ENCODE results near the gene HPS5.

Gene HPS5

DNA sequence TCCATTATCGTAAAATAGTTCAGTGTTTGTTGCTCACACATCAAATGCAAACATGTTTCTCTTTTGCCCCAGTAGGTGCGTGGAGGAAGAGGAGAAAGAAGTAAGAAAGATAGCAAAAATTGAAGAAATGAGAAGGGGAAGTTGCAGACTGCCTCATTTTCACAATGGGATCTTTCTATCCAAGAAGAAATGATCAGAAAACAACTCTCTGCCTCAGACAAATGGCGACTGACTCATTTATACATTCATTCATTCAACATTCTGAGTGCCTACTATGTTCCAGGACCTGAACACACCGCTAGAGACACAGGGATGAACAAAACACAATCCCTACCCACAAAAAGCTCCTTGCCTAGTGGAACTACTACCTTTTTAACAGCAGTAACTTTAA lies 367 bp downstream of the HPS5 start:
- DNase-seq (ENCODE audit: low read depth, low spot score), result no peak

DNA sequence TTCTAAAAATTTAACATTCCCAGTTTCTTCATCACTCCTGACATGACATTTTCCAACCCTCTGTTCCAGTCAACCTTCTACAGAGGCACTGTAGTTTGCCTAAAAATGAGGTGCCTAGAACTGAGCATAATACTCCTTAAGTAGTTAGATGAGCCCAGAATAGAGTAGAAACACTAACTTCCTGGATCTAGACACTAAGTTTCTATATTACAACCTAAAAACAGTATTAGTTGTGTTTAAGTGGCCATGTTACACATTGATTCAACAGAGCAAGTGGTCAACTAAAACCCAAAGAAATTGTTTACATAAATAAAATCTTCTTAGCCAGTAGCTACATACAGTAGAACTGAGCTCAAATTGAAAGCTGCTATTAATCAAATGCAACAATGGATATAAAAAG lies 1.3 kb downstream of the HPS5 start:
- DNase-seq (ENCODE audit: low read depth, low spot score), result no peak

DNA sequence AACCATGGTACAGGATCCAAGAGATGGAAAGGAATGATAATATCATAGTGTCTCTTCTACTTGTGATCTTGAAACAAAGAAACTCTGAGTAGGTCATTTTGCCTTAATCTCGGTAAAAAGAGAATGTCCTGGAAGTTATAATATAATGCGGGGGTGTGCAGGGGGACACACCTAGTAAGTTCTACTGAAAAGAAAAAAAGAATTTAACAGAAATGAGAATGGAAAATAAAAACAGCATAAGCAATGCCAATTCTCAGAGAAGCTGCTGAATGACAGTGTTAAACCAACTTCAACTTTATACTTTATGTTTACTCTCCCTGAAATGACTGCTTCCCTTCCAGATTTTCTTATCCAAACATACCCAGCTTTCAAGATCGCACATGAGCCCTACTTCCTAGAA lies 2.0 kb downstream of the HPS5 start:
- no peak for DNase-seq (ENCODE audit: low read depth, low spot score)

DNA sequence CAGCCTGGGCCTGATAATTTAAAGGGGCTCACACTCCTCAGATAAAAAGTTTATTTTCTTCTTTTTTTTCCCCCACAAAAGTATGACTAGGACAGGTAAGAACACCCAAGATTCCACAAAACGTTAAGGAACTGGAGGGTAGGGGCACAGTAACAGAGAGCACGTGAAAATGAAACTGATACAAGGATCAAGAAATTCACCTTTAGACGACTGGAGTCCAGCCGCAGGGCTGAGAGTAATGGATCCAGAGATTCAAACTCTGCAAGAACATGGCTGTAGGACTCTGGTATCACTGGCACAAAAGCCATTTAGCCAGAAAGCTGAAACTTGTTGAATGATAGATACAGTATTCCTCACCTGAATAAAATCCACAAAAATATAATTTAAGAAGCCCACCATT lies 4.4 kb downstream of the HPS5 start:
- no peak for DNase-seq (ENCODE audit: low read depth, low spot score)

DNA sequence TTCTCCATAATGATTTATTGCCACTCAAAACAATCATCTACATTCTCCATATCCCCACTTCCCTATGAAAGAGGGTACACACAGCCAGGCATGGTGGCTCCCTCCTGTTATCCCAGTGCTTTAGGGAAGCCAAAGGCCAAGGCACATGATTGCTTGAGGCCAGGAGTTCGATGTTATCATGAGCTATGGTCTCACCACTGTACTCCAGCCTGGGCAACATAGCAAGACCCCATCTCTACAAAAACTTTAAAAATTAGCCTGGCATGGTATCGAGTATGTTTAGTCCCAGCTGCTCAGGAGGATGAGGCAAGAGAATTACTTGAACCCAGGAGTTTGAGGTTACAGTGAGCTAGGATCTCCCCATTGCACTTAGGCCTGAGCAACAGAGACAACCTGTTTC lies 6.0 kb downstream of the HPS5 start:
- no peak for DNase-seq (ENCODE audit: low read depth, low spot score)

DNA sequence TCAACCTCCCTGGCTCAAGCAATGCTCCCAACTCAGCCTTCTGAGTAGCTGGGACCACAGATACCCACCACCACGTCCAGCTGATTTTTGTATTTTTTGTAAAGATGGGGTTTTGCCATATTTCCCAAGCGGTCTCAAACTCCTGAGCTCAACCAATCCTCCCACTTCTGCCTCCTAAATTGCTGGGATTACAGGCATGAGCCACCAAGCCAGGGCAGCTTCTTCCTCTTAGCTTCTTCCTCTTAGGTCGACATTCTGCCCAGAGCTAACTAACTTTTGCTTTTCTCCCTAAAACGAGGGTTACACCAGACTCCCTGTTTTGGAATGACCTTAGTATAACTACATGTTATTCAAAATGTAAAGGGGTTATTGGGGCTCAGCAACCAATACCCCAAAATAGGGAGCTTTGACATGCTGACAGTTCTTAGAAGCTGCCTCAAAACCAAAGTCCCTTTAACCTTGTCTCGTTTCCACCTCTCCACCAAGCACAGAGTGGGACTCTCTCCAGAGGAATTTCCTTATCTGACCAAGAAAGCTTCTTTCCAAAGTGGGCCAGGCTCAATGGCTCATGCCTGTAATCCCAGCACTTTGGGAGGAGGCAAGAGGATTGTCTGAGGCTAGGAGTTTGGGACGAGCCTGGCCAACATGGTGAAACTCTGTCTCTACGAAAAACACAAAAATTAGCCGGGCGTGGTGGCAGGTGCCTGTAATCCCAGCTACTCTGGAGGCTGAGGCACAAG lies 7.0 kb downstream of the HPS5 start:
- no peak for DNase-seq (ENCODE audit: low read depth, low spot score)

DNA sequence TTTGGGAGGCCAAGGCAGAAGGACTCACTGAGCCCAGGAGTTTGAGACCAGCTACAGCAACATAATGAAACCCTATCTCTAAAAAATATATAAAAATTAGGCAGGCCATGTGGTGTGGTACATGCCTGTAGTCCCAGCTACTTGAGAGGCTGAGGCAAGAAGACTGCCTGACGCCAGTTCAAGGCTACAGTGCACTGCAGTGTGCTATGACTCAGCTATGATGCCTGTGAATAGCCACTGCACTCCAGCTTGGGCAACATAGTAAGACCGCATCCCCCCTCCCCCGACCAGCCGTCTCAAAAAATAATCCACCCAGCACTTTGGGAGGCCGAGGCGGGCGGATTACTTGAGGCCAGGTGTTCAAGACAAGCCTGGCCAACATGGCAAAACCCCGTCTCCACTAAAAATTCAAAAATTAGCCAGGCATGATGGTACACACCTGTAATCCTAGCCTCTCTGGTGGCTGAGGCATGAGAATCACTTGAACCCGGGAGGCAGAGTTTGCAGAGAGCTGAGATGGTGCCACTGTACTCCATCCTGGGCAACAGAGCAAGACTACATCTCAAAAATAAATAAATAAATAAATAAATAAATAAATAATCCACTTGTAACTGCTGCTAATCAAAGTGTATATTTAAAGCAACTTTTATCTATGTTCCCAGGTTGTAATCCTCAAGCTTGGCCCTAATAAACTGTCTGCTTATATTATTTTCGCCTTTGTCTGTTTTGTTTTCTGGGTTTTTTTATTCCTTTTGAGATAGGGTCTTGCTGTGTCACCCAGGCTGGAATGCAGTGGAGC lies 7.8 kb downstream of the HPS5 start:
- no peak for DNase-seq (ENCODE audit: low read depth, low spot score)

DNA sequence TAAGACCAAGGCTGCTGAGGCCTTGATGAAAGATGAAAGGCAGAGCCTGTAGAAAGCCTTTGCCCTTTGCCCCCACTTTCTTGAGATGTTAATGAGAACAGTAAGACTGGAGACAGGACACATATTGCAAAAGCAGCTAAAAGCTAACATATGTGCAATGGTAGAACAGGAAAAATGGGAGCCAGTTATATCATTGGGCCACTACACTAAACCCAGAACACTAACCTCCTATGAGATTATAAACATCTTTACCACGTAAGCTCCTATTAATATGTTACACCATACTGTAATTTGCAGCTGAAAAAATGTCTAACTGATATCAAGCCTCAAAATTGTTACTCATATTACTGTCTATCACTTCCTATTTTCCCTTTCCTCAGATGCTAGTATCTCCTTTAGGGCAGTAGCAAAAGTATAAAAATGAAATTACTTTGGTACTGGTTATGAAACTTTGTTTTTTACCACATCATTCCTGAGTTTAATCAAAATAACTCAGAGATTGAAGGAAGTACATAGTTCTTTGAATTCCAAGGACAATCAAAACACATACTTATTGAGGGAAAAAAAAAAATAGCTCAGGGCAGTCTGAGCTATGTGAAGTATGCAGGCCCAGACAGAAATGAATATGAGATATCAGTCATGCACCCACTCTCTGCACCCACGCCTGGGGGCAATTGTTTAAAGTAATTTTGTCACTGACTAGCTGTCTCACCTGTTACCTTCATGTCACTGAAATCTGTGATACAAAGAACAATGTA lies 9.1 kb downstream of the HPS5 start:
- no peak for DNase-seq (ENCODE audit: low read depth, low spot score)

DNA sequence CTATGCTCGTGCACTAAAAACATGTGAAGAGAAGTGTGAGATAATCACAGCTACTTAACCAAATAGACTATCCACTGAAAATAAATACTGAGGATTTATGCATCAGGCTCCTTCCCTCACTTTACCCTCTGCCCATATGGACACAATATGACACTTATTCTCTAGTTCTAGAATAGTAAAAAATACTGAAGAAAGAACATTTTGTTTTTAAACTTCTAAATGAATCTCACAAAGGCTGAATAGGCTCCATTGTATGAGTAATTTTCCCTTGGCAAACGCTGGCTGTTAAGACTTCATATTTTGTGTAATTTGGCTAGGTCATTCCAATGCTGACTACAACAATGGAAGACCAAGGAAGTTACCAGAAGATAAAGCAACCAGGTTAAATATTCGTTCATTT lies 9.9 kb downstream of the HPS5 start:
- no peak for DNase-seq (ENCODE audit: low read depth, low spot score)

DNA sequence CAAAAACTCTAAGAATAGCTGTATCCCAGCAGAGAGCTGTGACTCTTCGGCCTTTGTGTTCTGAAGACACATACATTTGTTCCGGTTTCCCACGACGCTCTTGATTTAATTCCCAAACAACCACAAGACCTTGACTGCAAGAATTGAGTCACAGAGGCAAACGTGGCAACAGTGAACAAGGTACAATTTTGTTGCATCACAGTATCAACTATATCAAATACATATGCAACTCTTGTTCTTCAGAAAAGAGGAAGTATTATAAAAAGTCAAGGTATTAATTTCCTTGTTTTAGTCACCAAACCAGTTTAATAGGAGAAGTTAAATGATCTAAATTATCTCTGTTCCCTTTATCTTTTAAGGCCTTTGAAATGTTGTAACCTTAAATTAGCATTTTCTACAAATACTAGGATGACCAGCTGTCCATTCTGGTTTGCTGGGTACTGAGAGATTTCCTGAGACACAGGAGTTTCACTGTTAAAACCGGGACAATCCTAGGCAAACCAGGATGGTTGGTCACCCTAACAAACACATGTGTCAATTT lies 11.1 kb downstream of the HPS5 start:
- no peak for DNase-seq (ENCODE audit: low read depth, low spot score)

DNA sequence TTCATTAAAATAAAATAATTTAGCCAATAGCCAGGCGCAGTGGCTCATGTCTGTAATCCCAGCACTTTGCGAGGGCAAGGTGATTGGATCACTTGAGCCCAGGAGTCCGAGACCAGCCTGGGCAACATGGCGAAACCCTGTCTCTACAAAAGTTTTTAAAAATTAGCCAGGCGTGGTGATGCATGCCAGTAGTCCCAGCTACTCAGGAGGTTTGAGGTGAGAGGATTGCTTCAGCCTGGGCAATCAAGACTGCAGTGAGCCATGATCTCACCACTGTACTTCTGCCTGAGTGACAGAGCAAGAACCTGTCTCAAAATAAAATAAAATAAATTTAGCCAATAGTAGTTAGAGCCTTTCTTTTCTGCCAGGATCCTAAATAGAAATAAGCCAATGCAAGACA lies 12.2 kb downstream of the HPS5 start:
- no peak for DNase-seq (ENCODE audit: low read depth, low spot score)

DNA sequence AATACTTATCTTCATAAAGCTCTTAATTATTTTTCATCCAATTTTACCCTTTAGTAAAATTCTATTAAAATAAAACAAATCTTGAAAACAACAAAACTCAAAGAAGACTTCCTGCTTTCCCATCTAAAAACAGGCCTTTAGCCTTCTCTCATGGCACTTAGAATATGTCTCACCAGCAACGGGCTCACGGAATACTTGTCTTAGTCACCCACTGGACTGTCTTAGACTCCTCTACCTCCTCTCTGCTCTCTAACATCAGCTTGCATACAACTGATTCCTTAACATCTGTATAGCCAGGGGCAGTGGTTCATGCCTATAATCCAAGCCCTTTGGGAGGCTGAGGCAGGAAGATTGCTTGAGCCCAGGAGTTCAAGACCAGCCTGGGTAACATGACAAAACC lies 13.7 kb downstream of the HPS5 start:
- no peak for DNase-seq (ENCODE audit: low read depth, low spot score)

DNA sequence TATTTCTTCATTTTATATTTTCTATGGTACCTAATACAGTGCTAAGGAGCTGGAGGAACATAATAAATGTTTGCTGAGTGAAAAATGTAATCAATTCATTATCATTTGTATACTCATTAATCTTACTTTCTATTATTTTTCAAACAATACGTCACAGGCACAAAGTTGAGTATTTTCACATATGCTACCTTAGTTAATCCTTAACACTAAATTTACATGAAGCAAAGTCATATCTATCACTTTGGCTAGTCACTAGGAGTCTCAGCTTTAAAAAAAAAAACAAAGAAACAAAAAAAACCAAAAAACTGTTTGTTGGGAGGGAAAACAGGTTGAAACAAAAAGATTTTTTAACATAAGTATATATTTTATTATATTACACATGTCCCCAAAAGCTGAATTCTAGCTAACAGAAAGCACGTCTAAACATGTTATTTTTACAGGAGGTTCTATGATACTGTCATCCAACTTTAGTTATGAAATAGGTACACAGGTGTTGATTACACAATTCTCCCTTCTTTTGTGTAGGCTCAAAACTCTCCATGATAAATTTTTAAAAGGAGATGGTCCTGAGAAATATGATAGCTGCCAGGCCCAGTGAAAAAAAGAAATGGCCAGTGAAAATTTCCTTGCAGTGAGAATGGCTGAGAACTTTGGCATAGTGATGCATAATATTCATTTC lies 14.3 kb downstream of the HPS5 start:
- DNase-seq (ENCODE audit: low read depth, low spot score), result no peak

DNA sequence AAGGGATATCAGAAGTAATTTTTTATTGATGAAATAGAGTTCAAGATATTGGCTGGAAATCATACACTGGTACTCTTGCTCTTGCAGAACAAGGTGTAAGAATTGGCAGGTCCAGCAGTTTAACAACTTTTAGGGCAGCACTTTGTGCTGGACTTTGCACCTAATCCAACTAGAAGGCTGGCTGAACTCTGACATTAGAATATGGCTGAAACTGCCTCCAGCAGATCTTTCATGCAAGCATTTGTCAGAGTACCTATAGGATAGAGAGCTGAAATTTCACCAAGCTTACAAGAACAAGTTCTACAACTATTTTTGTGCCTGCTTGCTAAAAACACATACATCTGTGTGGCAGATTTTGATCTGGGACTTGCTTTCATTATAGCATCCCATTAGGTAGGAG lies 17.2 kb downstream of the HPS5 start:
- no peak for DNase-seq (ENCODE audit: low read depth, low spot score)

DNA sequence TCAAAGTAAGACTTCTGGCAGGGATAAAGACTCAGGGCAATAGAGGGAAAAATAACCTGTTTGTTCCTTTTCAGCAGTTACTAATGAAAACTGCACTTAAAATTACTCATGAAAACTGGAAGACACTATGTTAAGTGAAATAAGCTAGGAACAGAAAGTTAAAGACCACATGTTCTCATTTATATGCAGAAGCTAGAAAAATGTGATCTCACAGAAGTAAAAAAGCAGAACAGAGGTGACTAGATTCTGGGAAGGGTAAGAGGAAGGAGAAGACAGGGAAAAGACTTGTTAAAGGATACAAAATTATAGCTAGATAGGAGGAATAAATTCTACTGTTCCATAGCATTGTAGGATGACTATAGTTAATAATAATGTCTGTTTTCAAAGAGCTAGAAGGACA lies 22.2 kb downstream of the HPS5 start:
- no peak for DNase-seq (ENCODE audit: low read depth, low spot score)

DNA sequence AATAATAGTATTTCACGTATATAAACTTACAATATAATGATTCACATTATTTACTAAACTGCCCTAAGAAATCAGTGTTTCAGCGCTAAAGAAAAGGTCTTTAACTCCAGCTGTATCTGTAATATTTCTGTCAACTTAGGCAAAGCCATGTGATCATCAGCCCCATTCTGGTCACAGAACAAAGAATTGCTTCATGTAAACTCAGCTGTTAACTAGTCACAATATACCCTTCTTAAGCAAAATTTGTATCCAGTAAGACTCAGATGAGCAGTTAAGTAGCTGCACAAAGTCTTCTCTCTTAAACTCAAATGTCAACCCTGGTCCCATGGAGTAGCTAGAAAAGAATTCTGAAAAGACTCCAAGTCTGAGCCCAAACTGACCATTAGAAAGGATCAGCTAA lies 26.6 kb downstream of the HPS5 start:
- DNase-seq (ENCODE audit: low read depth, low spot score), result no peak

DNA sequence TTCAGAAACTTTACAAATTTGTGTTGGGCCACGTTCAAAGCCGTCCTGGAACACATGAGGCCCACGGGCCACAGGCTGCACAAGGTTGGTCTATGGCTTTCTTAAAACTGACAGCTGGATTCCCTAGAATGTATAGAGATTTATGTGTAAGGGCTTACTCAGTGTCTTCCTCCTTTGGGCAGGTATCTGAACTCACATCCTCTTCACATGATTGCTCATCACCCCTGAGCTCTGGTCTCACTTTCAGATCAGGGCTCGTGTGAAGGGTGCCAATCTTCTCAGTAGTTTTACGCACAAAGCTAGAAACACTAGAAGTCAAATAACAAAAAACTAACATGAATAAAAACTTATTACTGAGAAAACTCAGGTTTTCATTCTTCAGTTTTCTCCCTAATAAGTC lies 27.1 kb downstream of the HPS5 start:
- no peak for DNase-seq (ENCODE audit: low read depth, low spot score)

DNA sequence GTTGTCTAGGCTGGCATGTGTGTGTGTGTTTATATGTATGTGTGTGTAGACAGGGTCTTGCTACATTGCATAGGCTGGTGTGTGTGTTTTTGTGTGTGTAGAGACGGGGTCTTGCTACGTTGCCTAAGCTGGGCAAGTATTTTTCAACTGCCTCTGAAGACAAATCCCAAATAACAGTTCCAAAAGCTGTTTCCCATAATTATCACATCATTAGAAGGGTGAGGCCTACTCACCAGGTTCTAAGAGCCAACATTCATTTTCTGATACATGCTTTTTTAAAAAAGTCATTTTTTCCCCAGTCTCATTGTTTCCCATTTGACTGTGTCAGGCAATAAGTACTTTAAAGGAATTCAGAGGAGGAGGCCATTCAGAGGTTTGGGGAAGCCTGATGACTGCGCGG lies 33.0 kb downstream of the HPS5 start:
- no peak for DNase-seq (ENCODE audit: low read depth, low spot score)

DNA sequence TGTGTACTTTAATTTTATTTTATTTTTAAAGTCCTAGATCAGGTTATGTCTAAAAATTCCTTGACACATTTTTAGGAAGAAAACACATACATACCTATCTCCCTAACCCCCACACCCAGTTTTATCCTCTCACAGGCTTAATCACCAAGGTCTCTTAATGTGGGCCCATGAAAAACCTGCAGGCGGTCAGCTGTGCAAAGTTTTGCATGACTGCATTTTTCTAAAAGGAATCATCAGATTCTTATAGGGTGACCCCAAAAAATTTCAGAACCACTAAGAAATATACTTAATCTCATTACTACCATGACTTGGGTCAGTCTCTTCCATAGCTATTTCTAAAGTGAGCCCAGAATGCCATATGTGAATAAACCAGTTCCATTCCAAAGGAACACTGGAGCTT lies 36.1 kb downstream of the HPS5 start:
- DNase-seq (ENCODE audit: low read depth, low spot score), result no peak

DNA sequence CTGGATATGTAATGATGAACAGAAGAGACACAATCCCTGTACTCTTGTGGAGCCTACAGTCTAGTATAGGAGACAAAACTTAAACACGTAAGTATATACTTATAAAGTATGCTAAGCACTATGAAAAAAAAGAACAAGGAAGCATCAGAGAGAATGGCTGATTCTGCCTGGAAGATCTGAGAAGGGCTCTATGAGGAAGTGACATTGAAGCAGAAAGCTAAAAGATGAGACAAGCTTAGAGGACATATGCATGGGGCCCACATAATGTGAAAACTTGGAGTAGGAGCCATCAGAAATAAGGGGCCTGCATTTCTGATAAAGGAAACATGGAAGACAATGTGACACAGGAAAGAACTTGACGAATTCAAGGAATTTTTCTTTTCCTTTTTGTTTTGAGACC lies 39.3 kb downstream of the HPS5 start:
- no peak for DNase-seq (ENCODE audit: low read depth, low spot score)

DNA sequence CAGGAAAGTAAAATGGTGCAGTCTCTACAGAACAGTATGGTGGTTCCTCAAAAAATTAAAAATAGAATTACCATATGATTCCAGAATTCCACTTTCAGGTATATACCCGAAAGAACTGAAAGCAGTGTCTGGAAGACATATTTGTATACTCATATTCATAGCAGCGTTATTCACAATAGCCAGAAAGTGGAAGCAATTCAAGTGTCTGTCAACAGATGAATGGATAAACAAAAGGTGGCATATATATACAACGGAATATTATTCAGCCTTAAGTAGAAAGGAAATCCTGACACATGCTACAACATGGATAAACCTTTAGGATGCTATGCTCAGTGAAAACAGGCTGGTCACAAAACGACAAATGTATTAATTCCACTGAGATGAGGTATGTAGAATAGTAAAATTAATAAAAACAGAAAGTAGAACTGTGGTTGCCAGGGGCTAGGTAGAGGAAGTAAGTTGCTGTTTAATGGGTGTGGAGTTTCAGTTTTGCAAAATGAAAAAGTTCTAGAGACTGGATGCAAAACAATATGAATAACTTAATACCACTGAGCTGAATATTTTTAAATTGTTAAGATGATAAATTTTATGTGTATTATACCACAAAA lies 41.4 kb downstream of the HPS5 start:
- no peak for DNase-seq (ENCODE audit: low read depth, low spot score)
